Gastrocnemius medialis (tissue), 4 donors: ENCODE results near the gene CRK. TPM values are rescaled to one million over a fixed set of nuclear protein-coding genes. Genes with fewer than 3 reads are reported as not detected.
A peak's percentile ranks its signal among the peaks of the same experiment; 100 is the strongest.

ENCODE experiments used
- ATAC-seq, 2 donors: fragments of 150-250 bp; one replicate each; pipeline ENCODE4 v1.9.1; 2016
- DNase-seq, 2 donors: peaks; one replicate each; pipeline ENCODE4 v3.0.0-alpha.2; 2019
- H3K27ac ChIP-seq, 4 donors: fragments of 200-600 bp; sonication (generic); 1 replicate in 1 of 4; 2 replicates in 3 of 4; pipeline ENCODE4 v1.5.1; 2016 to 2018; ENCODE audit warnings: mild to moderate bottlenecking in 2 of 4, moderate library complexity in 1 of 4
- H3K27me3 ChIP-seq, 3 donors: fragments of 200-600 bp; sonication (generic) in 2 of 3; 1 replicate in 1 of 3; 2 replicates in 2 of 3; pipeline versions ENCODE4 v1.5.1 to v1.6.0; 2016 to 2019; ENCODE audit warnings: mild to moderate bottlenecking in 1 of 3, moderate library complexity in 1 of 3
- H3K36me3 ChIP-seq, 2 donors: fragments of 200-600 bp; sonication (generic) in 1 of 2; one replicate each; pipeline ENCODE4 v1.5.1; 2017 to 2018
- H3K4me1 ChIP-seq, 2 donors: fragments of 200-600 bp; sonication (generic) in 1 of 2; one replicate each; pipeline ENCODE4 v1.5.1; 2016 to 2017; ENCODE audit warnings: mild to moderate bottlenecking in 2 of 2
- H3K4me3 ChIP-seq, 4 donors: fragments of 200-600 bp; sonication (generic) in 3 of 4; 1 replicate in 1 of 4; 2 replicates in 3 of 4; pipeline ENCODE4 v1.5.1; 2016 to 2019; ENCODE audit warnings: mild to moderate bottlenecking in 2 of 4
- H3K9me3 ChIP-seq, 3 donors: fragments of 200-600 bp; sonication (generic) in 2 of 3; 1 replicate in 1 of 3; 2 replicates in 2 of 3; pipeline ENCODE4 v1.5.1; 2016 to 2019
- CTCF ChIP-seq, 5 experiments: fragments of 450-650 bp in 3 of 5; fragments of 200-600 bp in 2 of 5; sonication (generic) in 2 of 5; IDR thresholded peaks in 4 of 5; conservative IDR thresholded peaks in 1 of 5; 1 replicate in 4 of 5; 2 replicates in 1 of 5; pipeline ENCODE4 v1.5.1; 2016 to 2019; ENCODE audit warnings: antibody characterized with exemption in 5 of 5, mild to moderate bottlenecking in 3 of 5, moderate library complexity in 3 of 5
- POLR2A ChIP-seq, 2 donors: fragments of 450-650 bp; IDR thresholded peaks; one replicate each; pipeline ENCODE4 v1.6.1; 2017; ENCODE audit warnings: antibody characterized with exemption in 2 of 2, mild to moderate bottlenecking in 2 of 2, moderate library complexity in 2 of 2
- in situ Hi-C, 4 donors: fragments of 200-750 bp; cut with MboI; loops; one replicate each; pipeline versions ENCODE4 v1.15.0 to v1.8.0; 2017; ENCODE audit warnings: low sequenced_read_pairs in 4 of 4
- intact Hi-C: fragments of 100-400 bp; cut with DNase I; formaldehyde crosslinking; loops from one replicate; pipeline ENCODE4 v1.15.1; 2023; ENCODE audit warnings: low total_unique reads
- total RNA-seq, 4 donors: library from RNA; depleted of rRNA; stranded (reverse); fragments of >200 nt; gene quantifications; one replicate each; pipeline versions ENCODE4 v1.1.0 to v1.2.3, GENCODE V29; 2016

The CRK gene
- total RNA-seq, 4 donors from 2014 or later: 48.6 to 64.6 (median 56.7) TPM

- Histone ChIP-seq H3K27me3 (no peaks in the 10 kb centered on the region), H3K4me3 (no peak overlapping the region), H3K36me3 (peaks cover 0 to 28% of the 10 kb centered on the region in 2 donors), H3K27ac (no peak overlapping the region), H3K4me1 (peaks cover 8 to 15% of the 10 kb centered on the region in 2 donors), H3K9me3 (no peaks in the 10 kb centered on the region)
- TF ChIP-seq CTCF (IDR thresholded peaks at IDR 0.05 in 4 of 5, conservative IDR thresholded peaks at IDR 0.05 in 1 of 5): no peak
- no peak for TF ChIP-seq POLR2A (IDR thresholded peaks at IDR 0.05)
- in situ Hi-C loops (no loop called here), intact Hi-C loops (no loop called here)
- ATAC-seq (no peak), DNase-seq (no peak)
Observed at GRCh38 chr17:1480747-1481465, 24.9 kb upstream of the CRK start.

- in situ Hi-C loops (no loop called here), intact Hi-C loops (no loop called here)
- peaks cover 6 to 9% of the 10 kb centered on the region in 2 donors for H3K4me1 ChIP-seq
- TF ChIP-seq CTCF (IDR thresholded peaks at IDR 0.05 in 4 of 5, conservative IDR thresholded peaks at IDR 0.05 in 1 of 5) (no peak), POLR2A (IDR thresholded peaks at IDR 0.05) (no peak)
- no peak overlapping the region for H3K4me3 ChIP-seq
- no peak for DNase-seq
- H3K9me3 ChIP-seq: no peaks in the 10 kb centered on the region
- H3K27ac ChIP-seq: no peak overlapping the region
- no peak for ATAC-seq
- H3K27me3 ChIP-seq: no peaks in the 10 kb centered on the region
- H3K36me3 ChIP-seq: peaks cover 0 to 36% of the 10 kb centered on the region in 2 donors
Observed at GRCh38 chr17:1478418-1478817, 22.4 kb upstream of the CRK start.

- peak overlapping the region in 3 of 4 donors; percentile 20 to 50 (median 31) for H3K27ac ChIP-seq
- no peaks in the 10 kb centered on the region for H3K27me3 ChIP-seq
- TF ChIP-seq CTCF (IDR thresholded peaks at IDR 0.05 in 4 of 5, conservative IDR thresholded peaks at IDR 0.05 in 1 of 5) (no peak), POLR2A (IDR thresholded peaks at IDR 0.05) (no peak)
- ATAC-seq (no peak), DNase-seq (no peak)
- in situ Hi-C loops (no loop called here), intact Hi-C loops (no loop called here)
- H3K9me3 ChIP-seq: no peaks in the 10 kb centered on the region
- H3K4me1 ChIP-seq: peaks cover 3 to 6% of the 10 kb centered on the region in 2 donors
- H3K36me3 ChIP-seq: peaks cover 0 to 43% of the 10 kb centered on the region in 2 donors
- H3K4me3 ChIP-seq: no peak overlapping the region
Observed at GRCh38 chr17:1475321-1475854, 19.4 kb upstream of the CRK start.

GRCh38 chr17:1474402-1475189 is 18.6 kb upstream of the CRK start:
- no peaks in the 10 kb centered on the region for H3K9me3 ChIP-seq
- no peak overlapping the region for H3K4me3 ChIP-seq
- peaks cover 0 to 49% of the 10 kb centered on the region in 2 donors for H3K36me3 ChIP-seq
- no peaks in the 10 kb centered on the region for H3K27me3 ChIP-seq
- intact Hi-C loops: no loop called here
- H3K27ac ChIP-seq: peak overlapping the region in 1 of 4 donors; percentile 31
- in situ Hi-C loops: no loop called here
- H3K4me1 ChIP-seq: peaks cover 3 to 6% of the 10 kb centered on the region in 2 donors
- DNase-seq (no peak), ATAC-seq (no peak)
- no peak for TF ChIP-seq CTCF (IDR thresholded peaks at IDR 0.05 in 4 of 5, conservative IDR thresholded peaks at IDR 0.05 in 1 of 5)
- TF ChIP-seq POLR2A (IDR thresholded peaks at IDR 0.05): no peak
